ENCODE measurements around the gene ATXN7.
A peak's percentile ranks its signal among the peaks of the same experiment; 100 is the strongest.

Gene ATXN7

GRCh38 chr3:63961891-63962290 is 98.2 kb downstream of the ATXN7 start:
- ChIA-PET CTCF (interaction anchor here (0.8 to 9.7 kb wide), 28 partner anchors 9 to 523 kb away, joined by 3 to 106 read pairs (median 4); partner anchors contain the start of gene PSMD6), POLR2A (no interaction called here)
- DNase-seq (ENCODE audit: extremely low spot score), result peak; percentile 37
- TF ChIP-seq, protein P1, sequence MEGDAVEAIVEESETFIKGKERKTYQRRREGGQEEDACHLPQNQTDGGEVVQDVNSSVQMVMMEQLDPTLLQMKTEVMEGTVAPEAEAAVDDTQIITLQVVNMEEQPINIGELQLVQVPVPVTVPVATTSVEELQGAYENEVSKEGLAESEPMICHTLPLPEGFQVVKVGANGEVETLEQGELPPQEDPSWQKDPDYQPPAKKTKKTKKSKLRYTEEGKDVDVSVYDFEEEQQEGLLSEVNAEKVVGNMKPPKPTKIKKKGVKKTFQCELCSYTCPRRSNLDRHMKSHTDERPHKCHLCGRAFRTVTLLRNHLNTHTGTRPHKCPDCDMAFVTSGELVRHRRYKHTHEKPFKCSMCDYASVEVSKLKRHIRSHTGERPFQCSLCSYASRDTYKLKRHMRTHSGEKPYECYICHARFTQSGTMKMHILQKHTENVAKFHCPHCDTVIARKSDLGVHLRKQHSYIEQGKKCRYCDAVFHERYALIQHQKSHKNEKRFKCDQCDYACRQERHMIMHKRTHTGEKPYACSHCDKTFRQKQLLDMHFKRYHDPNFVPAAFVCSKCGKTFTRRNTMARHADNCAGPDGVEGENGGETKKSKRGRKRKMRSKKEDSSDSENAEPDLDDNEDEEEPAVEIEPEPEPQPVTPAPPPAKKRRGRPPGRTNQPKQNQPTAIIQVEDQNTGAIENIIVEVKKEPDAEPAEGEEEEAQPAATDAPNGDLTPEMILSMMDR (IDR thresholded peaks at IDR 0.05; ENCODE audit: control extremely low read depth, extremely low read depth, low read depth, missing control alignments), result peak; percentile 60

GRCh38 chr3:63963496-63963895 is 99.8 kb downstream of the ATXN7 start:
- CTCF ChIA-PET, result interaction anchor here (1.1 to 9.7 kb wide), 10 partner anchors 8 to 63 kb away, joined by 3 to 106 read pairs (median 8); partner anchors contain the start of gene PSMD6
- no peak for DNase-seq (ENCODE audit: extremely low spot score)
- TF ChIP-seq, protein P1 (IDR thresholded peaks at IDR 0.05; ENCODE audit: control extremely low read depth, extremely low read depth, low read depth, missing control alignments), result no peak
- POLR2A ChIA-PET, result no interaction called here

DNA sequence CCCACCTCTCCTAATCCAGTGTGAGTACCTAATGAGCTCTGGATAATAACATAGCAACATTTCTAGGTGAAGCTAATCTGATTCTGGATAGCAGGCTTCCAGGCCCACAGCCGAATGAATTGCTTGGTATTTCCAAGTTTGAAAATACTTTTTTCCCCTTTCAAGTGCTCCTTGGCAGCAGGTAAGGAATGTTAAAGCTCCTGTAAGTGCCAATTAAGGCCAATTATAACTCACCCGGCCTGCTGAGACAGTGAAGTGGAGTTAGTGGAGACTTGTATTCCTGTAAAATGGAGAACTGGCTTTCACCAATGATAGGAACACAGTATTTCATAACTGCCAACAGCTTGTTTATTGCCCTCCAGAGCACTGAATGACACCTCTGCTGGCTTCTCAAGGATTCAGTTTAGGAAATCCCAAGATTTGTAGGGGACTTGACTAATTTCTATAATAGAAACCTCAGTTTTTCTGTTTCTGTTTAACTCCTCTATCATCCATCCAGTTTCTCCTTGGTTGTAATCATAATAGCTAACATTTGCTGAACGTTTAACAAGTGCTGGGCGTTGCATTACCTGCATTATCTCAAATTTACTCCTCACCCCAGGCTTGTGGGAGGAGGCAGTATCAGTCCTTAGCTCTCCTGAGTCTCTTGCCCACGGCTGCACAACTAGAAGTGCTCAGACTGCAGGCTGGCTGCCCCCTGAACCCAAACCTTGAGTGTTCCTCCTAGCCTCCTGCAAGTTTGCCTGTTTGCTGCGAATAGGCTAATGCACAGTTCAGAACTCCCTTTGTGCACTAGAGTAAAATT is 101.2 kb downstream of the ATXN7 start:
- POLR2A ChIA-PET, result no interaction called here
- DNase-seq (ENCODE audit: extremely low spot score), result no peak
- CTCF ChIA-PET, result interaction anchor here (1.1 to 9.7 kb wide), 7 partner anchors 7 to 116 kb away, joined by 3 to 106 read pairs (median 7); partner anchors contain the start of gene PSMD6
- TF ChIP-seq, protein P1 (IDR thresholded peaks at IDR 0.05; ENCODE audit: control extremely low read depth, extremely low read depth, low read depth, missing control alignments), result no peak

DNA sequence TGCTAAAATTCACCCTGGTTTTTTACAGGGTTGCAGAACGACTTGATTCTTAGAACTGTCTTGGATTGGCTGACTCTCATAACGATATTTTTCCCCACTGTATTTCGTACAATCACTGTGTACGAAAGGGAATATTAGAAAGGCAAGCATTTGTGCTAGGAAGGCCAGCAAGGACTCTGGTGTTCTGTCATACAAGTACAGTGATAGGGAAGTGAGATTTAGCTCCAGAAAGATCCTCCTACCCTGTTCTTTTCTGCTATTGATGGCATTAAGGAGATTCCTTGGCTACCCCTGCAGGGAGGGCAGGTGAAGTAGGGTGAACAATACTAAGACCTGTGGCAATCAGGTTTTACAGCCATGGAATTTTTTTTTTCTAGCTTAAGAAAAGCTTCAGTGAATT is 102.3 kb downstream of the ATXN7 start:
- ChIA-PET CTCF (interaction anchor here (1.4 to 9.7 kb wide), 4 partner anchors 12 to 26 kb away, joined by 4 to 106 read pairs (median 21); no protein-coding TSS in a partner anchor), POLR2A (no interaction called here)
- no peak for DNase-seq (ENCODE audit: extremely low spot score)
- TF ChIP-seq, protein P1 (IDR thresholded peaks at IDR 0.05; ENCODE audit: control extremely low read depth, extremely low read depth, low read depth, missing control alignments), result no peak

DNA sequence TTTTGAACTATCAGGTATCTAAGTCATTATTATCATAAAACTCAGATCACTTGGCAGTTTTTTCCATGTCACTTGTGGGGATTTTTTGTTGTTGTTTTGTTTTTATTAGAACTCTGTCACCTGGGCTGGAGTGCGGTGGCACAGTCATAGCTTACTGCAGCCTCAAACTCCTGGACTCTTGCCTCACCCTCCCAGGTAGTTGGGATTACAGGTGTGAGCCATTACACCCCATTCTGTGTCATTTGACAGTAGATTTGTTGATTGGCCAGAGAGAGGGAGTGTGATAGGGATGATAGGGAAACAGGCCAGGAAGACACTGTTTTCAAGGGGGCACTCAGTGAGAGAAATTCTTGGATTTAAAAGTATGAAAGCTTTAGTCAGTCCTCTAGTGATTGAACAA is 103.2 kb downstream of the ATXN7 start:
- no peak for DNase-seq (ENCODE audit: extremely low spot score)
- CTCF ChIA-PET, result interaction anchor here (1.4 to 9.7 kb wide), 4 partner anchors 11 to 26 kb away, joined by 4 to 106 read pairs (median 21); no protein-coding TSS in a partner anchor
- TF ChIP-seq, protein P1 (IDR thresholded peaks at IDR 0.05; ENCODE audit: control extremely low read depth, extremely low read depth, low read depth, missing control alignments), result no peak
- POLR2A ChIA-PET, result no interaction called here

DNA sequence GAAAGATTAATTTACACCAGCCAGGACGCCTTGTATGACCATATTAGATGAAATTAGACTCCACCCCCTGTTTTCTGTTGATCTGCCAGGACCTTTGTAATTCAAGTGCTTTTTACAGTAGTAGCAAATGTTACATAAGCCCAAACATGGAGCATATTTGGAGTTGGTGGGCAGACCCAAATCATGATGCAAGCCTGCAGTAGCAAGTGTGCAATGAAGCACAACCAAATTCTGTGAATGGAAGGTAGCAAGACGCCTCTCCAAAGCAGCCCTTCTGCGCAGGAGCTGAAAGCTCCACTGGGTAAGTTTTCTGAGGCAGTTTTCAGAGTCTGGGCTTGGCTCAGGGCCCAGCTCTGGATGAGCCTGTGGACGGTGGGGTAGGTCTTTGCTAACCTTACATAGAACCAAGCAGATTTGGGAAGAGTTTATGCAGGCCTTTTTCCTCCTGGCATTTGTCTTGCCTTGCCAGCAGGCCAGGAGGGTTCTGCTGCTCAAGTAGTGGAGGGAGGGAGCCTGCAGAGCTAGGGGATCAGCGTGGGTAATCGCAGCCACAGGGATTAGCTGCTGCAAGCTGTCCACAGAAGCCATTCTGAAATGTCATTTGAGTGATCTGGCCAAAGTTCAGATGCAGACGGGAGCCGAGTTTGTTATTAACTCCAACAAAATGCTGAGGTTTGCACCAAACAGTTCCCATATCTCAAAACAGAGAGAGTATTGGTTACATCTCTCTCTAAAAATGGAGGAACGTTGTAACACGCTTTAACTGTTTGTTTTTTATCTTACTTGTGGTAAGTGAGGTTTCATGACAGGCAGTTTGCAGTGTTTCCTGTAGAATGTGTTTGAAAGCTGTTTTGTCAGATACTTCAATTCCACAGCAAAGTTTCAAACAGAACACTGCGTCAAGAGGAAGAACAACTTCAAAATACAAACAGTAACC is 104.3 kb downstream of the ATXN7 start:
- no peak for DNase-seq (ENCODE audit: extremely low spot score)
- TF ChIP-seq, protein P1 (IDR thresholded peaks at IDR 0.05; ENCODE audit: control extremely low read depth, extremely low read depth, low read depth, missing control alignments), result no peak
- ChIA-PET CTCF (interaction anchor here (1.2 to 9.7 kb wide), 4 partner anchors 10 to 30 kb away, joined by 3 to 106 read pairs (median 21); no protein-coding TSS in a partner anchor), POLR2A (interaction anchor here (0.6 kb wide), 1 partner anchor 15 kb away, joined by 4 read pairs; no protein-coding TSS in a partner anchor)

All from GM10248 (cell line).